ENCODE measurements around the gene GTPBP2. TPM values are rescaled to one million over a fixed set of nuclear protein-coding genes. Genes with fewer than 3 reads are reported as not detected.
A peak's percentile ranks its signal among the peaks of the same experiment; 100 is the strongest.

Gene GTPBP2
- total and polyA plus RNA-seq, 10 donors = 29.6 to 100 (median 59.9) TPM

DNA sequence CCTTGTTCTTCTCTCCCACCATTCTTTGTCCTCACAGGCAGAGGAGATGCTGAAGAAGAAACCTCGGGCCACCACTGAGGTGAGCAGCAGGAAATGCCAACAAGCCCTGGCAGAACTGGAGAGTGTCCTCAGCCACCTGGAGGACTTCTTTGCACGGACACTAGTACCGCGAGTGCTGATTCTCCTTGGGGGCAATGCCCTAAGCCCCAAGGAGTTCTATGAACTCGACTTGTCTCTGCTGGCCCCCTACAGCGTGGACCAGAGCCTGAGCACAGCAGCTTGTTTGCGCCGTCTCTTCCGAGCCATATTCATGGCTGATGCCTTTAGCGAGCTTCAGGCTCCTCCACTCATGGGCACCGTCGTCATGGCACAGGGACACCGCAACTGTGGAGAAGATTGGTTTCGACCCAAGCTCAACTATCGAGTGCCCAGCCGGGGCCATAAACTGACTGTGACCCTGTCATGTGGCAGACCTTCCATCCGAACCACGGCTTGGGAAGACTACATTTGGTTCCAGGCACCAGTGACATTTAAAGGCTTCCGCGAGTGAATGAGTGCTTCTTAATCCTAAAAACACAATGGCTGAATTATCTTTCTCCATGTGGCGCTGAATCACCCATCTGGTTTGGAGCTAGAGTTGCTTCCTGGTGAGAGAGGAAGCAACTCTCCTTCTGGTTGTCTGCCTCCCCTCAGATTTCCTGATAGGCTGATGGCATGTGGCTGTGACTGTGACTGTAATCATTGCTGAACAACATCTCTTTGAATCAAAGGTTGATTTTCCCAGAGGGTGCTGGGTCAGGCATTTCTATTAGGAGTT, 11.1 kb upstream of the GTPBP2 start:
- H3K4me1 ChIP-seq = peaks cover 23 to 71% (median 45%) of the 10 kb centered on the region in 6 donors
- no peaks in the 10 kb centered on the region for H3K9me3 ChIP-seq
- DNase-seq = no peak
- H3K27ac ChIP-seq = no peak overlapping the region
- no peaks in the 10 kb centered on the region for H3K27me3 ChIP-seq (replicated peaks in 1 of 7)
- intact Hi-C loops (cut with DNase I; ENCODE audit: low total_unique reads) = no loop called here
- H3K4me3 ChIP-seq = no peak overlapping the region
- 91 to 96% (median 94%) methylated on average over 21 of the region's 21 CpGs for WGBS, 5 donors
- H3K36me3 ChIP-seq = peaks cover 0 to 73% (median 45%) of the 10 kb centered on the region in 6 donors
- no peak for TF ChIP-seq CTCF (IDR thresholded peaks at IDR 0.05 in 8 of 11, conservative IDR thresholded peaks at IDR 0.05 in 3 of 11)
- TF ChIP-seq POLR2A (IDR thresholded peaks at IDR 0.05) = no peak
- no peak for TF ChIP-seq POLR2AphosphoS5 (IDR thresholded peaks at IDR 0.05)

DNA sequence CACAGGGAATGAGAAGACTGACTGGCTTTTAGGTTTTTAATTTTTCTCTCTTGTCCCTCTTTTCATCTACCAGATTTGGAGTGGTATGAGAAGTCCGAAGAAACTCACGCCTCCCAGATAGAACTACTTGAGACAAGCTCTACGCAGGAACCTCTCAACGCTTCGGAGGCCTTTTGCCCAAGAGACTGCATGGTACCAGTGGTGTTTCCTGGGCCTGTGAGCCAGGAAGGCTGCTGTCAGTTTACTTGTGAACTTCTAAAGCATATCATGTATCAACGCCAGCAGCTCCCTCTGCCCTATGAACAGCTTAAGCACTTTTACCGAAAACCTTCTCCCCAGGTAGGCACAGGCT, 7.2 kb upstream of the GTPBP2 start:
- DNase-seq = no peak
- TF ChIP-seq CTCF (IDR thresholded peaks at IDR 0.05 in 8 of 11, conservative IDR thresholded peaks at IDR 0.05 in 3 of 11) (no peak), POLR2A (IDR thresholded peaks at IDR 0.05) (no peak), POLR2AphosphoS5 (IDR thresholded peaks at IDR 0.05) (no peak)
- Histone ChIP-seq H3K4me3 (peak overlapping the region; percentile 61 to 83 (median 79)), H3K9me3 (no peaks in the 10 kb centered on the region), H3K4me1 (peaks cover 27 to 65% (median 42%) of the 10 kb centered on the region in 6 donors), H3K27ac (peak overlapping the region; percentile 79 to 94 (median 90)), H3K36me3 (peaks cover 0 to 48% (median 32%) of the 10 kb centered on the region in 6 donors), H3K27me3 (replicated peaks in 1 of 7) (no peaks in the 10 kb centered on the region)
- intact Hi-C loops (cut with DNase I; ENCODE audit: low total_unique reads) = no loop called here
- 19 to 25% (median 24%) methylated on average over 7 of the region's 7 CpGs for WGBS, 5 donors

- no peaks in the 10 kb centered on the region for H3K27me3 ChIP-seq (replicated peaks in 1 of 7)
- H3K4me1 ChIP-seq = peaks cover 27 to 62% (median 42%) of the 10 kb centered on the region in 6 donors
- H3K27ac ChIP-seq = peak within 1 kb of the TSS; percentile 79 to 94 (median 90)
- H3K36me3 ChIP-seq = peaks cover 0 to 41% (median 26%) of the 10 kb centered on the region in 6 donors
- peak within 1 kb of the TSS; percentile 61 to 83 (median 79) for H3K4me3 ChIP-seq
- H3K9me3 ChIP-seq = no peaks in the 10 kb centered on the region
- intact Hi-C loops (cut with DNase I; ENCODE audit: low total_unique reads) = no loop called here
- WGBS, 5 donors = 3 to 5% (median 4%) methylated on average over 48 of the region's 48 CpGs
- DNase-seq = peak; percentile 95
- TF ChIP-seq POLR2AphosphoS5 (IDR thresholded peaks at IDR 0.05) (peak; percentile 93 to 95 (median 94)), CTCF (IDR thresholded peaks at IDR 0.05 in 8 of 11, conservative IDR thresholded peaks at IDR 0.05 in 3 of 11) (peak in 1 of 11 experiments; percentile 11), POLR2A (IDR thresholded peaks at IDR 0.05) (peak in 1 of 3 donors; percentile 51)
Observed at GRCh38 chr6:43635387-43636307, 6.6 kb upstream of the GTPBP2 start, which contains the start of gene MAD2L1BP. TSS of gene MAD2L1BP (plus strand) at chr6:43635840. CDS start at chr6:43635876, 36 bp downstream.
